HuH-7 (cell line): ENCODE results near the gene CFAP61.
A peak's percentile ranks its signal among the peaks of the same experiment; 100 is the strongest.

Source experiments
- DNase-seq: peaks from one replicate; pipeline ENCODE4 v3.0.0; 2011; ENCODE audit warnings: low spot score

The CFAP61 gene

GRCh38 chr20:20173254-20173653, 120.9 kb downstream of the CFAP61 start:
- DNase-seq: no peak

- DNase-seq: no peak
Observed at GRCh38 chr20:20174089-20174835, 121.9 kb downstream of the CFAP61 start.

GRCh38 chr20:20181322-20181721, 129.0 kb downstream of the CFAP61 start:
- DNase-seq: no peak

- DNase-seq: no peak
Observed at GRCh38 chr20:20184149-20184548, 131.8 kb downstream of the CFAP61 start.

GRCh38 chr20:20184706-20185105, 132.4 kb downstream of the CFAP61 start:
- DNase-seq: no peak

GRCh38 chr20:20188647-20189046, 136.3 kb downstream of the CFAP61 start:
- DNase-seq: no peak

GRCh38 chr20:20192366-20192765, 140.0 kb downstream of the CFAP61 start:
- DNase-seq: no peak

- DNase-seq: no peak
Observed at GRCh38 chr20:20195021-20195705, 142.8 kb downstream of the CFAP61 start.

GRCh38 chr20:20196610-20197009, 144.3 kb downstream of the CFAP61 start:
- DNase-seq: peak; percentile 29

- DNase-seq: no peak
Observed at GRCh38 chr20:20198011-20198410, 145.7 kb downstream of the CFAP61 start.

GRCh38 chr20:20199361-20200160, 147.2 kb downstream of the CFAP61 start:
- DNase-seq: no peak

- no peak for DNase-seq
Observed at GRCh38 chr20:20201124-20201523, 148.8 kb downstream of the CFAP61 start.

GRCh38 chr20:20201639-20202038, 149.3 kb downstream of the CFAP61 start:
- DNase-seq: no peak

- DNase-seq: no peak
Observed at GRCh38 chr20:20202768-20203167, 150.4 kb downstream of the CFAP61 start.

GRCh38 chr20:20203784-20204183, 151.5 kb downstream of the CFAP61 start:
- no peak for DNase-seq

GRCh38 chr20:20204256-20204655, 151.9 kb downstream of the CFAP61 start:
- no peak for DNase-seq

- no peak for DNase-seq
Observed at GRCh38 chr20:20205141-20205861, 153.0 kb downstream of the CFAP61 start.

GRCh38 chr20:20205862-20206236, 153.5 kb downstream of the CFAP61 start:
- DNase-seq: no peak

GRCh38 chr20:20206788-20207187, 154.5 kb downstream of the CFAP61 start:
- DNase-seq: no peak

GRCh38 chr20:20207291-20207690, 155.0 kb downstream of the CFAP61 start:
- DNase-seq: no peak

- no peak for DNase-seq
Observed at GRCh38 chr20:20207872-20208271, 155.5 kb downstream of the CFAP61 start.

- no peak for DNase-seq
Observed at GRCh38 chr20:20209684-20210083, 157.4 kb downstream of the CFAP61 start.
